ENCODE results near the gene C2CD2. TPM values are rescaled to one million over a fixed set of nuclear protein-coding genes. Genes with fewer than 3 reads are reported as not detected.

The C2CD2 gene
- polyA plus RNA-seq, 1 donor = 15.2 TPM

GRCh38 chr21:41923631-41924367 is 30.0 kb downstream of the C2CD2 start:
- H3K27ac ChIP-seq (ENCODE audit: low read length) = no peak overlapping the region
- H3K36me3 ChIP-seq (ENCODE audit: control insufficient read depth, insufficient read depth, low read length) = peaks cover 5% of the 10 kb centered on the region
- DNase-seq = no peak
- WGBS (ENCODE audit: insufficient coverage, low lambda C conversion rate) = no CpG with 5 or more reads among the region's 7 CpGs
- peaks cover 12% of the 10 kb centered on the region for H3K4me1 ChIP-seq (ENCODE audit: control insufficient read depth, insufficient read depth, low read length)
- H3K27me3 ChIP-seq (ENCODE audit: control insufficient read depth, insufficient read depth, low read length) = no peaks in the 10 kb centered on the region
- H3K4me3 ChIP-seq (ENCODE audit: low read length) = no peak overlapping the region
- no peaks in the 10 kb centered on the region for H3K9me3 ChIP-seq (ENCODE audit: control insufficient read depth, low read depth, low read length)

DNA sequence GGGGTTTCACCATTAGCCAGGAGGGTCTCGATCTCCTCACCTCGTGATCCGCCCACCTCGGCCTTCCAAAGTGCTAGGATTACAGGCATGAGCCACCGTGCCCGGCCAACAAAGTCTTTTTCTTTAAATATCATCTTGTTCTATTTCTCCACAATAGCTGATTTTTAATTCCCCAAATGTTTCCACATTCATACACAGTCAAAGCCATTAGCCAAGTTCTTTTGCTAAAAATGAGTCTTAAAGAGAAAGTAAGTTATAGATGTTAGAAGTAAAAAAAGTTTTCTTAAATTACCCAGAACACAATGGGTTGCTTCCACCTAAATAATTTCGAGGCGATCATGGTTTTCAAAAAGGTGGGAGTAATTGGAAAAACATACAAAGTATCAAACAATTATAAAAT is 30.6 kb downstream of the C2CD2 start:
- Histone ChIP-seq H3K9me3 (ENCODE audit: control insufficient read depth, low read depth, low read length) (no peaks in the 10 kb centered on the region), H3K4me1 (ENCODE audit: control insufficient read depth, insufficient read depth, low read length) (peaks cover 12% of the 10 kb centered on the region), H3K4me3 (ENCODE audit: low read length) (no peak overlapping the region), H3K27me3 (ENCODE audit: control insufficient read depth, insufficient read depth, low read length) (no peaks in the 10 kb centered on the region), H3K27ac (ENCODE audit: low read length) (no peak overlapping the region), H3K36me3 (ENCODE audit: control insufficient read depth, insufficient read depth, low read length) (peaks cover 7% of the 10 kb centered on the region)
- 93% methylated on average over 2 of the region's 8 CpGs for WGBS (ENCODE audit: insufficient coverage, low lambda C conversion rate)
- DNase-seq = no peak

DNA sequence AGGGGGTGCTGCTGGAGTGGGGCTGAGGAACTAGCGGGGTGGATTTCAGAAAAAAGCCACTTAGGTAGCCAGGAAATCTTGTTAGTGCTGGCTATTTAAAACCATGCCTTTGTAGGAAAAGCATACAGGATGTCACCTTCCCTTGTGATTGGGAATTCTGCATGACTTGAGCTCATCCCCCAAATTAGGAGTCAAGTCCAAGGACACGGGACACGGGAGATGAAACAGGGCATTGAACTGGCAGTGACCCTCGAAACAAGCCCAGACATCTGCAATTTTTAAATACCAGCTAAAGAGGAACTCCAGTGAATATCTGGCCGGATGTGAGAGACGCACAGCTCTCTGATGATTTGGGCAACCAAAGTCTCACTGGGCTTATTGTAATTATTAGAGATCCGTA is 32.8 kb downstream of the C2CD2 start:
- H3K4me1 ChIP-seq (ENCODE audit: control insufficient read depth, insufficient read depth, low read length) = peaks cover 5% of the 10 kb centered on the region
- WGBS (ENCODE audit: insufficient coverage, low lambda C conversion rate) = 100% methylated on average over 2 of the region's 7 CpGs
- H3K36me3 ChIP-seq (ENCODE audit: control insufficient read depth, insufficient read depth, low read length) = peaks cover 19% of the 10 kb centered on the region
- DNase-seq = no peak
- H3K9me3 ChIP-seq (ENCODE audit: control insufficient read depth, low read depth, low read length) = no peaks in the 10 kb centered on the region
- H3K4me3 ChIP-seq (ENCODE audit: low read length) = no peak overlapping the region
- no peaks in the 10 kb centered on the region for H3K27me3 ChIP-seq (ENCODE audit: control insufficient read depth, insufficient read depth, low read length)
- H3K27ac ChIP-seq (ENCODE audit: low read length) = no peak overlapping the region

DNA sequence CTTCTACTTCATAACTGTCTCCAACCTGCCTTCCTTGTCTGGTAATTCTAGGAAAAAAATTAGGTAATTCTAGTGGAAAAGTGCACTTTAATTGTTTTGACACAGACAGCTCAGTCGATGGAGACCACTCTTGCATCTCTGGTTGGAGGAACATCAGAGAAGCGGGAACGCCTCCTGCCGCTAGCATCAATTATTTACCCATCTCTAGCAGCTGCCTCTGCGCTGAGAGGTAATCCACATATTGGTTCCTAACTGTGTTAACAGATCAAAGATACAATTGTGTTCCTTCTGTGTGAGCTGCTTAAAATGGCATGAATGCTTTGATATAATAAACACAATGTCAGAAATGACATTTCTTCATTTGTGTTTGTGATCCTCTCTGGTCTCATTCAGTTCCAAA is 33.3 kb downstream of the C2CD2 start:
- Histone ChIP-seq H3K36me3 (ENCODE audit: control insufficient read depth, insufficient read depth, low read length) (peaks cover 23% of the 10 kb centered on the region), H3K27me3 (ENCODE audit: control insufficient read depth, insufficient read depth, low read length) (no peaks in the 10 kb centered on the region), H3K4me3 (ENCODE audit: low read length) (no peak overlapping the region), H3K4me1 (ENCODE audit: control insufficient read depth, insufficient read depth, low read length) (no peaks in the 10 kb centered on the region), H3K27ac (ENCODE audit: low read length) (no peak overlapping the region), H3K9me3 (ENCODE audit: control insufficient read depth, low read depth, low read length) (no peaks in the 10 kb centered on the region)
- no CpG with 5 or more reads among the region's 5 CpGs for WGBS (ENCODE audit: insufficient coverage, low lambda C conversion rate)
- DNase-seq = no peak

DNA sequence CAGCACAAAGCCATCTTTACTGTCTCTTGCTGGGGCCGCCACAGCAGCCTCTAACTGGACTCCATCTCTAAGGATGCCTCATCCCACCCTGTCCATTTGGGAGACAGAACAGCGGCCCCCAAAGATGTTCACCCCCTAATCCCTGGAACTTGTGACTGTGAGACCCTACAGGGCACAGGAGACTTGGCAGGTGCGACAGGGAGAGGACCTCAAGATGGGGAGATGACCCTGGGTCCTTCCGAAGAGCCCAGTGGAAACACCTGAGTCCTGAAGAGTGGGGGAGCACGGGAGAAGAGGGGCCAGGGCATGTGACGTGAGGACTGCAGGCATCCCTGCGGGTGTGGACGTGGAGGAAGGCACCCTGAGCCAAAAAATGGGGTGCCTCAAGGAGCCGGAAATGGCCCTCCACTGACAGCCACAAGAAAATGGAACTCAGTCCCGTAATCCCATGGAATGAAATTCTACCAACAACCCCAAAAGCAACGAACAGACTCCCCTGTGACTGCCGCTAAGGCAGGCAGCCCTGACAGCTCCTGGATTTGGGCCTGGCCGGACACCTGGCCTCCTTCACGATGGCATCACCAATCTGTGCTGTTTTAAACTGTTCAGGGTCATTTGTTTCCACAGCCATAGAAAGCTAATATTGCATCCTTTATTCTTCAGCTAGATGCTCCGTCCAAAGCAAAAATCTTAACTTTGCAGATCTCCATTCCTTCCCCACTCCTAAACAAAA is 34.0 kb downstream of the C2CD2 start:
- no CpG with 5 or more reads among the region's 15 CpGs for WGBS (ENCODE audit: insufficient coverage, low lambda C conversion rate)
- Histone ChIP-seq H3K9me3 (ENCODE audit: control insufficient read depth, low read depth, low read length) (no peaks in the 10 kb centered on the region), H3K27me3 (ENCODE audit: control insufficient read depth, insufficient read depth, low read length) (no peaks in the 10 kb centered on the region), H3K4me1 (ENCODE audit: control insufficient read depth, insufficient read depth, low read length) (no peaks in the 10 kb centered on the region), H3K36me3 (ENCODE audit: control insufficient read depth, insufficient read depth, low read length) (peaks cover 23% of the 10 kb centered on the region), H3K4me3 (ENCODE audit: low read length) (no peak overlapping the region), H3K27ac (ENCODE audit: low read length) (no peak overlapping the region)
- no peak for DNase-seq

DNA sequence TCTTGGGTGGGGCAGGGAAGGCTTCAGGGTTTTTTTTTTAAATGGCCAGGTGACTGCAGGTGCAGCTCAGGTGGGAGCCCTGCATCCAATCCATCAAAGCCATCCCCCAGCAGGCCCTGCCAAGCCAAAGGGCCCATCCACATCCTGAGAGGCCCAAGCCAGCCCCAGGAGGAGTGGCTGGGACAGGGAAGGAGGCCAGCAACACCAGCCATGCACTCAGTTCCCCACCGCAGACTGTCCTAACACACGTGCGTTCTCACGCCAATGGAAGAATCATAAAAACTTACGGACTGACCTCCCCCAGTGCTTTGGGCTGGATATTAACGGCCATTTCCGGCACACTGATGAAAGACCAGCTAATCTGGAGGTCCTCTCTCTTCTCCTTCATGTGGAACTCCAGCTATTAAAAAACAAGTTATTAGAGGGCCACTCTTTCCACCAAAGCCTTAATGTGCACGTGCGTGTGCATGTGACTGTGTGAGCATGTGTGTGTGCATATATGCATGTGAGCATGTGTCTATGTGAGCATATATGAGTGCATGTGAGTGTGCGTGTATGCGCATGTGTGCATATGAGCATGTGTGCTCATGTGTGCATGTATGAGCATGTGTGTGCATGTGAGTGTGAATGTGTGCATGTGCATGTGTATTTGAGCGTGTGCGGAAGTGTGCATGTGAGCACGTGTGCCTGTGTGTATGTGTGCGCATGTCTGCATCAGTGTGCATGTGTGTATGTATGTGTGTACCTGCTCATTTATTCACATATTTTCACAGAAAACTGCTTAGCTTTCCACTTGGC is 35.1 kb downstream of the C2CD2 start:
- no peak overlapping the region for H3K27ac ChIP-seq (ENCODE audit: low read length)
- H3K4me3 ChIP-seq (ENCODE audit: low read length) = no peak overlapping the region
- no peaks in the 10 kb centered on the region for H3K9me3 ChIP-seq (ENCODE audit: control insufficient read depth, low read depth, low read length)
- H3K27me3 ChIP-seq (ENCODE audit: control insufficient read depth, insufficient read depth, low read length) = no peaks in the 10 kb centered on the region
- peaks cover 29% of the 10 kb centered on the region for H3K36me3 ChIP-seq (ENCODE audit: control insufficient read depth, insufficient read depth, low read length)
- no peak for DNase-seq
- no peaks in the 10 kb centered on the region for H3K4me1 ChIP-seq (ENCODE audit: control insufficient read depth, insufficient read depth, low read length)
- WGBS (ENCODE audit: insufficient coverage, low lambda C conversion rate) = no CpG with 5 or more reads among the region's 15 CpGs

DNA sequence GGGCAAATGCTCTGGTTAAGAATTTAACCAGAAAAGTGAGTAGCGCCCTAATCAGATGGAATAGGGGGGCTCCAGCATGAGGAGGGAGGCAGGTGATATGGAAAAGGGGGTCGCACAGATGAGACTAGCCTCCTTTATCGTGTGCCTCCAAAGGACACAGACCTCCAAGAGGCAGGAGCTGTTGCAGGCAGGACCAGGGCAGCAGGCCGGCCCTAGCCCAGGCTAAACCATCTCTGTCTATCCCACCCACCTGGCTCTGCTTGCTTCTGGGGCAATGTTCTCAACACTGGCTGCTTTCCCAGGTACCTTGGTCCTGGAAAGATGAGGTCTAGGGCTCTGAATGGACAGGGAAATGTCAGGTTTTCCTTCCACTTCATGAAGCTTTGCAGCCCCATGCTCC is 36.3 kb downstream of the C2CD2 start:
- no peaks in the 10 kb centered on the region for H3K9me3 ChIP-seq (ENCODE audit: control insufficient read depth, low read depth, low read length)
- DNase-seq = no peak
- H3K4me3 ChIP-seq (ENCODE audit: low read length) = no peak overlapping the region
- 100% methylated on average over 1 of the region's 4 CpGs for WGBS (ENCODE audit: insufficient coverage, low lambda C conversion rate)
- peaks cover 38% of the 10 kb centered on the region for H3K36me3 ChIP-seq (ENCODE audit: control insufficient read depth, insufficient read depth, low read length)
- no peak overlapping the region for H3K27ac ChIP-seq (ENCODE audit: low read length)
- no peaks in the 10 kb centered on the region for H3K4me1 ChIP-seq (ENCODE audit: control insufficient read depth, insufficient read depth, low read length)
- no peaks in the 10 kb centered on the region for H3K27me3 ChIP-seq (ENCODE audit: control insufficient read depth, insufficient read depth, low read length)

- Histone ChIP-seq H3K9me3 (ENCODE audit: control insufficient read depth, low read depth, low read length) (no peaks in the 10 kb centered on the region), H3K27me3 (ENCODE audit: control insufficient read depth, insufficient read depth, low read length) (no peaks in the 10 kb centered on the region), H3K27ac (ENCODE audit: low read length) (no peak overlapping the region), H3K4me3 (ENCODE audit: low read length) (no peak overlapping the region), H3K4me1 (ENCODE audit: control insufficient read depth, insufficient read depth, low read length) (no peaks in the 10 kb centered on the region), H3K36me3 (ENCODE audit: control insufficient read depth, insufficient read depth, low read length) (peaks cover 41% of the 10 kb centered on the region)
- no CpG with 5 or more reads among the region's 3 CpGs for WGBS (ENCODE audit: insufficient coverage, low lambda C conversion rate)
- no peak for DNase-seq
These were observed 36.9 kb downstream of the C2CD2 start for GRCh38 chr21:41916888-41917433.

- H3K4me1 ChIP-seq (ENCODE audit: control insufficient read depth, insufficient read depth, low read length) = no peaks in the 10 kb centered on the region
- DNase-seq = no peak
- H3K27ac ChIP-seq (ENCODE audit: low read length) = no peak overlapping the region
- no peaks in the 10 kb centered on the region for H3K9me3 ChIP-seq (ENCODE audit: control insufficient read depth, low read depth, low read length)
- WGBS (ENCODE audit: insufficient coverage, low lambda C conversion rate) = no CpG with 5 or more reads among the region's 6 CpGs
- H3K27me3 ChIP-seq (ENCODE audit: control insufficient read depth, insufficient read depth, low read length) = no peaks in the 10 kb centered on the region
- H3K36me3 ChIP-seq (ENCODE audit: control insufficient read depth, insufficient read depth, low read length) = peaks cover 53% of the 10 kb centered on the region
- H3K4me3 ChIP-seq (ENCODE audit: low read length) = no peak overlapping the region
These were observed 38.9 kb downstream of the C2CD2 start for GRCh38 chr21:41914965-41915364.

DNA sequence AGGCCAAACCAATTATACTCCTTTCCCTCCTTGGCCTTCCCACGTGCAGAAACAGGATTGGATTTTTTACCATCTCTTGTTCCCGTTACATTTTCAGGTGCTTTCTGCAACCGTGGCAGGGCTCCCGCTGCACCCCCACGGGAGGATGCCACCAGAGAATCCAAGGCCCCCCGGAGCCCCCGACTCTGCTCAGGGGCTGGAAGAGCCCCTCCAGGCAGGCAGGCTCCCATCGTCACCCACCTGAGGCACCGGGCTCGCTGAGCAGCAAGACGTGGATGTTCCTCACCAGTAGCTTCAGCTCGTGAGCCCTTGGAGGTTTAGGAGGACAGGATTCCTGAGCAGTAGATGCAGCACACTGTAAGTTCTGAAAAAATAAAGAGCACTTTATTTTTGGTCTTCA is 39.5 kb downstream of the C2CD2 start:
- Histone ChIP-seq H3K4me1 (ENCODE audit: control insufficient read depth, insufficient read depth, low read length) (no peaks in the 10 kb centered on the region), H3K27me3 (ENCODE audit: control insufficient read depth, insufficient read depth, low read length) (no peaks in the 10 kb centered on the region), H3K4me3 (ENCODE audit: low read length) (no peak overlapping the region), H3K27ac (ENCODE audit: low read length) (no peak overlapping the region), H3K9me3 (ENCODE audit: control insufficient read depth, low read depth, low read length) (no peaks in the 10 kb centered on the region), H3K36me3 (ENCODE audit: control insufficient read depth, insufficient read depth, low read length) (peaks cover 53% of the 10 kb centered on the region)
- 100% methylated on average over 1 of the region's 12 CpGs for WGBS (ENCODE audit: insufficient coverage, low lambda C conversion rate)
- DNase-seq = no peak

Data from large intestine (tissue), 3 donors.